ENCODE results near the gene NVL.

GRCh38 chr1:224358237-224358636, 28.3 kb upstream of the NVL start:
- no peak for TF ChIP-seq CTCF (conservative IDR thresholded peaks at IDR 0.05 in 1 of 2, IDR thresholded peaks at IDR 0.05 in 1 of 2; ENCODE audit: low read depth in 1 of 2, low read length in 2 of 2)
- no peak for TF ChIP-seq EZH2 (IDR thresholded peaks at IDR 0.05; ENCODE audit: low read length, missing control alignments)
